Measurements from ENCODE around the gene SEC14L5. TPM values are rescaled to one million over a fixed set of nuclear protein-coding genes. Genes with fewer than 3 reads are reported as not detected.
"Not testable (repeated sequence)": the region's sequence is repeated elsewhere in the genome, so short reads cannot be mapped to it uniquely, and the experiment has no call there.

SEC14L5 gene
- total and polyA plus RNA-seq, 10 donors: 0.06 to 0.94 (median 0.26) TPM; not detected in 1

DNA sequence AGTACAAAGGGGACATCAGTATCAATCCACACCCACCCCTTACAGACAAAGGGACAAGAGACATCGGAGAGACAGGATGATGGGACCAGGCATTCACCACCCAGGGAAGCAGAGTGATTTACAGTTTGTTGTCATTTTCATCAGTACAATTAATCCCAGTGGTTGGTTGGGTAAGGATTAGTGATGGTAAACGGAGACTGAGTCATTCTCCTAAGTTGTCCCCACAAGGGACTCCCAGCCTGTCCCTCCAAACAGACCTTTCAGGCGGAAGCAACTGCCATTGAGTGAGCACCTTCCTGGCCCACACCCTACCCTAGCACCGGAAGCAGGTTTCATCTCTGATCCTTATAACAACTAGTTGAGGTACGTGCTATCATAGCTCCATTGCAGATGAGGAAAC is 32.3 kb upstream of the SEC14L5 start:
- Histone ChIP-seq H3K4me3 (no peak overlapping the region), H3K9me3 (peaks cover 0 to 30% (median 27%) of the 10 kb centered on the region in 8 donors), H3K4me1 (no peaks in the 10 kb centered on the region), H3K27me3 (replicated peaks in 1 of 7) (peaks cover 0 to 14% (median 0%) of the 10 kb centered on the region in 7 donors), H3K27ac (no peak overlapping the region), H3K36me3 (no peaks in the 10 kb centered on the region)
- TF ChIP-seq POLR2AphosphoS5 (IDR thresholded peaks at IDR 0.05) (no peak), POLR2A (IDR thresholded peaks at IDR 0.05) (no peak)
- TF ChIP-seq, protein P1, sequence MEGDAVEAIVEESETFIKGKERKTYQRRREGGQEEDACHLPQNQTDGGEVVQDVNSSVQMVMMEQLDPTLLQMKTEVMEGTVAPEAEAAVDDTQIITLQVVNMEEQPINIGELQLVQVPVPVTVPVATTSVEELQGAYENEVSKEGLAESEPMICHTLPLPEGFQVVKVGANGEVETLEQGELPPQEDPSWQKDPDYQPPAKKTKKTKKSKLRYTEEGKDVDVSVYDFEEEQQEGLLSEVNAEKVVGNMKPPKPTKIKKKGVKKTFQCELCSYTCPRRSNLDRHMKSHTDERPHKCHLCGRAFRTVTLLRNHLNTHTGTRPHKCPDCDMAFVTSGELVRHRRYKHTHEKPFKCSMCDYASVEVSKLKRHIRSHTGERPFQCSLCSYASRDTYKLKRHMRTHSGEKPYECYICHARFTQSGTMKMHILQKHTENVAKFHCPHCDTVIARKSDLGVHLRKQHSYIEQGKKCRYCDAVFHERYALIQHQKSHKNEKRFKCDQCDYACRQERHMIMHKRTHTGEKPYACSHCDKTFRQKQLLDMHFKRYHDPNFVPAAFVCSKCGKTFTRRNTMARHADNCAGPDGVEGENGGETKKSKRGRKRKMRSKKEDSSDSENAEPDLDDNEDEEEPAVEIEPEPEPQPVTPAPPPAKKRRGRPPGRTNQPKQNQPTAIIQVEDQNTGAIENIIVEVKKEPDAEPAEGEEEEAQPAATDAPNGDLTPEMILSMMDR (IDR thresholded peaks at IDR 0.05 in 8 of 11, conservative IDR thresholded peaks at IDR 0.05 in 3 of 11): no peak
- WGBS, 5 donors: 84 to 93% (median 89%) methylated on average over 5 of the region's 5 CpGs
- intact Hi-C loops (cut with DNase I; ENCODE audit: low total_unique reads): no loop called here
- no peak for DNase-seq

DNA sequence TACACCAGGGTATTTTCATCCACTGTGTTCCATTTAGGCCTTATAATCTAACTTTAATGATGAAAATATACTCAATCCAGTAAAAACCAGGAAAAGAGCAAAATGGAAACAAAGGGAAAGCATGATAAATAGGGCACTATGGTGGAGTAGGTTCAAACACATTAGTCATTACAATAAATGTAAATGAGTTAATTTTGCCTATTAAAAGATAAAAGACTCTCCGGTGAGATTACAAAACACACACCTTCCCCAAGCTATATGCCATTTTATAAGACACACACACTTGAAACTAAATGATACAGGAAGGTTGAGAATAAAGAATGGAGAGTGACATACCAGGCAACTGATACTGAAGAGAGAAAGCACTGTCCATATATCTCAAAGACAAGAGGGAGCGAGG is 31.2 kb upstream of the SEC14L5 start:
- Histone ChIP-seq H3K27ac (no peak overlapping the region), H3K4me1 (no peaks in the 10 kb centered on the region), H3K9me3 (peaks cover 0 to 30% (median 27%) of the 10 kb centered on the region in 8 donors), H3K27me3 (replicated peaks in 1 of 7) (peaks cover 0 to 14% (median 0%) of the 10 kb centered on the region in 7 donors), H3K4me3 (no peak overlapping the region), H3K36me3 (no peaks in the 10 kb centered on the region)
- WGBS, 5 donors: 94 to 100% (median 95%) methylated on average over 2 of the region's 2 CpGs
- intact Hi-C loops (cut with DNase I; ENCODE audit: low total_unique reads): no loop called here
- TF ChIP-seq POLR2AphosphoS5 (IDR thresholded peaks at IDR 0.05) (no peak), POLR2A (IDR thresholded peaks at IDR 0.05) (no peak)
- TF ChIP-seq, protein P1 (IDR thresholded peaks at IDR 0.05 in 8 of 11, conservative IDR thresholded peaks at IDR 0.05 in 3 of 11): no peak
- no peak for DNase-seq

DNA sequence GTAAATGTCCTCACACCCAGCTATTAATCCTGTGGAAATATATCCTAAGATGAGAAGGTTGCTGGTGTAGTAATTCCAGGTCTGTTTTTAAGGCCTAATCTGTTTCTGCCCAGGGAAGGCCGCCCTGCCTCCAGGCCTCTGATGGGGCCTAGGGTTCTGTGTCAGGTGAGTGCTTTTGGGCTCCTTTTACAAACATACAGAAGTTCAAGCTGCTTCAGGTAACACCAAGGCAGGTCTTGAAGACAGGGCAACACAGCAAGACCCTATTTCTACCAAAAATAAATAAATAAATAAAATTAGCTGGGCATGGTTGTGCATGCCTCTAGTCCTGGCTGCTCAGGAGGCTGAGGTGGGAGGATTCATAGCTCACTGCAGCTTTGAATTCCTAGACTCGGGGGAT is 30.5 kb upstream of the SEC14L5 start:
- WGBS, 5 donors: 52 to 96% (median 68%) methylated on average over 2 of the region's 2 CpGs
- intact Hi-C loops (cut with DNase I; ENCODE audit: low total_unique reads): no loop called here
- TF ChIP-seq POLR2A (IDR thresholded peaks at IDR 0.05) (no peak), POLR2AphosphoS5 (IDR thresholded peaks at IDR 0.05) (no peak)
- TF ChIP-seq, protein P1 (IDR thresholded peaks at IDR 0.05 in 8 of 11, conservative IDR thresholded peaks at IDR 0.05 in 3 of 11): no peak

DNA sequence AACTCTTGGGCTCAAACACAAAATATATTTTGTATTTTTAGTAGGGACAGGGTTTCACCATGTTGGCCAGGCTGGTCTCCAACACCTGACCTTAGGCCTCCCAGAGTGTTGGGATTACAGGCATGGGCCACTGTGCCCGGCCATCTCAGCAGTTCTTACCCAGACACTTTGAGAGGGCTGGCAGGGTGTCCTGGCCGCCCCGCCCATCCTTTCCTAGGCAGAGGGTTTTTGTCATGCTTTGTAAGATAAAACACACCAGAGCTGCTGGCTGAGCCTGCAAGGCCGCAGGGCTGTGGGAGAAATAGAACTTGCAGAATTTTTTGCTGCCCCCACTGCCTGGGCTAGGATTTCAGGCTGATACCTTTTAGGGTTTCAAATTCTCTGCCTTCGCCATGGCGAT is 29.9 kb upstream of the SEC14L5 start:
- no peak for DNase-seq
- WGBS, 5 donors: 87 to 94% (median 88%) methylated on average over 6 of the region's 6 CpGs
- Histone ChIP-seq H3K4me3 (no peak overlapping the region), H3K27ac (no peak overlapping the region), H3K9me3 (peaks cover 0 to 30% (median 27%) of the 10 kb centered on the region in 8 donors), H3K27me3 (replicated peaks in 1 of 7) (peaks cover 0 to 12% (median 0%) of the 10 kb centered on the region in 7 donors), H3K4me1 (no peaks in the 10 kb centered on the region), H3K36me3 (no peaks in the 10 kb centered on the region)
- TF ChIP-seq POLR2AphosphoS5 (IDR thresholded peaks at IDR 0.05): no peak
- TF ChIP-seq POLR2A (IDR thresholded peaks at IDR 0.05): no peak
- TF ChIP-seq, protein P1 (IDR thresholded peaks at IDR 0.05 in 8 of 11, conservative IDR thresholded peaks at IDR 0.05 in 3 of 11): no peak
- intact Hi-C loops (cut with DNase I; ENCODE audit: low total_unique reads): no loop called here

More for the DNA sequence above, 30.5 kb upstream of the SEC14L5 start:
- Histone ChIP-seq H3K4me3 (no peak overlapping the region), H3K27ac (no peak overlapping the region), H3K4me1 (no peaks in the 10 kb centered on the region), H3K9me3 (peaks cover 0 to 30% (median 27%) of the 10 kb centered on the region in 8 donors), H3K27me3 (replicated peaks in 1 of 7) (peaks cover 0 to 14% (median 0%) of the 10 kb centered on the region in 7 donors), H3K36me3 (no peaks in the 10 kb centered on the region)
- no peak for DNase-seq

DNA sequence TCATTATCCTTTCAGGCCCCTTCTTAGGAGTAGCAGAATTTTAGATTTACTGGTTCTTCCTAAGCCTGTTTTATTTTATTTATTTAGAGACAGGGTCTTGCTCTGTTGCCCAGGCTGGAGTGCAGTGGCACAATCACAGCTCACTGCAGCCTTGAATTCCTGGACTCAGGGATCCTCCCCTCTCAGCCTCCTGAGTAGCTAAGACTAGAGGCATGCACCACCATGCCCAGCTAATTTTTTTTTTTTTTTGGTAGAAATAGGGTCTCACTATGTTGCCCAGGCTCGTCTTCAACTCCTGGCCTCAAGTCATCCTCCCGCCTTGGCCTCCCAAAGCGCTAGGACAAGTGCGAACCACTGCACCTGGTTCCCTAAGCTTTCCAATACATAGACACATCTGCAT is 28.5 kb upstream of the SEC14L5 start:
- H3K36me3 ChIP-seq; DNase-seq; H3K27ac ChIP-seq; intact Hi-C loops (cut with DNase I; ENCODE audit: low total_unique reads); H3K4me1 ChIP-seq; H3K4me3 ChIP-seq: not testable (repeated sequence)
- 91 to 98% (median 96%) methylated on average over 4 of the region's 4 CpGs for WGBS, 5 donors
- peaks cover 0 to 19% (median 2%) of the 10 kb centered on the region in 7 donors for H3K27me3 ChIP-seq (replicated peaks in 1 of 7)
- peaks cover 0 to 30% (median 27%) of the 10 kb centered on the region in 8 donors for H3K9me3 ChIP-seq

Data from spleen (tissue), 11 donors.